Measurements from ENCODE around the gene ZNF202. TPM values are rescaled to one million over a fixed set of nuclear protein-coding genes. Genes with fewer than 3 reads are reported as not detected.
A peak's percentile ranks its signal among the peaks of the same experiment; 100 is the strongest.

ZNF202 gene
- total and polyA plus RNA-seq, 5 experiments from 2014 or later, result 5.3 to 30.4 (median 13.2) TPM

DNA sequence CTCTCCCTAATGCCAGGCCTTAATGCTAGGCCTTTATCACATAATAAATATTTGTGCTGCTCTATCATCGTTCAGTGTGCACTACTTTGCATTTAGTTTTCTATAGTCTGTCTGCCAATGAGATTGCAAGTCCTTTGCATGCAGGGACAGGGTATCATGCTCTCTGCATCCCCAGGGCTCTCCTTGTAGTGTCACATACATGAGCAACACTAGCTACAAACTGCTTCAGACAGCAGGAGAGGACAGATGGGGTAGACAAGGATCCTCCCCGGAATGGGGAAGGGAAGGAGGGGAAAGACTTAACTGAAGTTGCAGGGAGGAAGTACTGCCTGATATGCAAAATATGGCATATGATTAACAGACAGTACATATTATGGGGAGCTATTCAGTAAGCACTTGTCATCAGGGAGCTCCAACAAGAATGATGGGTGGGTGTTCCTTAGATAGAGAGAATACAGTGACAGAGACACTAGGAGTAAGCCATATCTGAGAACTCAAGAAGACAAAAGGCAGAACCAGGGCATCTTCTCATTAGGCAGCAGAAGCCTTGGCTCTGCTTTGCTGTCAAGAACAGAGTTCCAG is 42.8 kb downstream of the ZNF202 start:
- no peaks in the 10 kb centered on the region for H3K9me3 Mint-ChIP-seq
- peaks cover 0 to 2% (median 0%) of the 10 kb centered on the region in 4 donors for H3K4me1 Mint-ChIP-seq
- H3K27ac Mint-ChIP-seq, result no peak overlapping the region
- no peak for DNase-seq
- POLR2A ChIA-PET, result no interaction called here
- no peak for ATAC-seq
- no peak overlapping the region for H3K4me3 Mint-ChIP-seq
- H3K27me3 Mint-ChIP-seq, result peaks cover 3 to 51% (median 20%) of the 10 kb centered on the region in 5 donors
- no peaks in the 10 kb centered on the region for H3K36me3 Mint-ChIP-seq

DNA sequence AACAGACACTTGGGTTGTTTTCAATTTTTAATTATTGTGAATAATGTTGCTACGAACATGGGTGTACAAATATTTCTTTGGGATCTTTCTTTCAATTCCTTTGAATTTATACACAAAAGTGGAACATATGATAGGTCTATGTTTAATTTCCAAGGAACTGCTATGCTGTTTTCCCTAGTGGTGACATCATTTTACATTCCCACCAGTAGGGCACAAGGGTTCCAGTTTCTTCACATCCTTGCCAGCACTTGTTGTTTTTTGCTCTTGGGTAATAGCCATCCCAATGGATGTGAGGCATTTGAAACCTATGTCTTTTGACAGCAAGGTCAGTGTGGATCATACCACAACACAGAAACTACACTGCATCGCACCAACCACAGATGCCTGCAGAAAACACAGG is 45.3 kb downstream of the ZNF202 start:
- POLR2A ChIA-PET, result no interaction called here
- no peak overlapping the region for H3K4me3 Mint-ChIP-seq
- no peaks in the 10 kb centered on the region for H3K9me3 Mint-ChIP-seq
- peaks cover 0 to 4% (median 0%) of the 10 kb centered on the region in 3 donors for H3K36me3 Mint-ChIP-seq
- H3K27ac Mint-ChIP-seq, result no peak overlapping the region
- H3K27me3 Mint-ChIP-seq, result peaks cover 6 to 45% (median 20%) of the 10 kb centered on the region in 5 donors
- ATAC-seq, result no peak
- H3K4me1 Mint-ChIP-seq, result peaks cover 0 to 2% (median 0%) of the 10 kb centered on the region in 4 donors
- DNase-seq, result no peak

DNA sequence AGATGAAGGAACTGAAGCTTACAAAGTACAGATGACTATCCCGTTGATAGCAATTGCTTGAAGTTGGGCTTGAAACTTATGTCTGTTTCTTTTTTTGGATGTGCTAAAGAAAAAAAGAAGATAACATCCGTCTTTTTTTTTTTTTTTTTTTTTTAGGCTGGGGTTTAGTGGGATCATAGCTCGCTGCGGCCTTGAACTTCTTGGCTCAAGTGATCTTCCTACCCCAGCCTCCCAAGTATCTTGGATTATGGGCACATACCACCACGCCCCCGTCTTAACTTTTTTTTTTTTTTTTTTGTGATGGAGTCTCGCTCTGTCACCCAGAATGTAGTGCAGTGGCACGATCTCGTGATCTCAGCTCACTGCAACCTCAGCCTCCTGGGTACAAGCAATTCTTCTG is 46.2 kb downstream of the ZNF202 start:
- peaks cover 0 to 4% (median 0%) of the 10 kb centered on the region in 3 donors for H3K36me3 Mint-ChIP-seq
- ATAC-seq (no peak), DNase-seq (no peak)
- H3K27me3 Mint-ChIP-seq, result peaks cover 8 to 45% (median 15%) of the 10 kb centered on the region in 5 donors
- no peak overlapping the region for H3K4me3 Mint-ChIP-seq
- H3K4me1 Mint-ChIP-seq, result no peaks in the 10 kb centered on the region
- POLR2A ChIA-PET, result interaction anchor here (0.7 kb wide), 1 partner anchor 139 kb away, joined by 4 read pairs; no protein-coding TSS in a partner anchor
- H3K27ac Mint-ChIP-seq, result no peak overlapping the region
- H3K9me3 Mint-ChIP-seq, result no peaks in the 10 kb centered on the region

DNA sequence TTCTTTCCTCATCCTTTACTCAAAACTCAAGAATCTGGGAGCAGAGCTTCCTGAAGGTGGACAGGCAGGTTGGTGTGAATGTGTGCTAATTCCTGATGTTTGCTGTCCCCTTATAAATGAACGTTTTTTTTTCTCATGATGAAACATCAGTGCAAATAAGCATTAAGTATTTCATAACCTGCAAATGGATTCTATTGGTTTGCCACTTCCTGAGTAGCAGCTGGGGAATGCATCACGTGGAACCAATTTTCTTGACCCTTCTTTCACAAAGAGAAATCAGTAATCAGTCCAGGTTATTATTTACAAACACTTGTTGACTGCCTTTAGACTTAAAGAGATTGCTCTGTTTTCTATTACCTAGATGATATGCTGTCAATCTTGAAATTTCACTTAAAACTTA is 46.9 kb downstream of the ZNF202 start:
- DNase-seq (no peak), ATAC-seq (no peak)
- no peak overlapping the region for H3K4me3 Mint-ChIP-seq
- H3K27me3 Mint-ChIP-seq, result peaks cover 8 to 52% (median 15%) of the 10 kb centered on the region in 5 donors
- H3K9me3 Mint-ChIP-seq, result no peaks in the 10 kb centered on the region
- H3K4me1 Mint-ChIP-seq, result no peaks in the 10 kb centered on the region
- H3K36me3 Mint-ChIP-seq, result peaks cover 0 to 4% (median 0%) of the 10 kb centered on the region in 3 donors
- POLR2A ChIA-PET, result no interaction called here
- H3K27ac Mint-ChIP-seq, result no peak overlapping the region

DNA sequence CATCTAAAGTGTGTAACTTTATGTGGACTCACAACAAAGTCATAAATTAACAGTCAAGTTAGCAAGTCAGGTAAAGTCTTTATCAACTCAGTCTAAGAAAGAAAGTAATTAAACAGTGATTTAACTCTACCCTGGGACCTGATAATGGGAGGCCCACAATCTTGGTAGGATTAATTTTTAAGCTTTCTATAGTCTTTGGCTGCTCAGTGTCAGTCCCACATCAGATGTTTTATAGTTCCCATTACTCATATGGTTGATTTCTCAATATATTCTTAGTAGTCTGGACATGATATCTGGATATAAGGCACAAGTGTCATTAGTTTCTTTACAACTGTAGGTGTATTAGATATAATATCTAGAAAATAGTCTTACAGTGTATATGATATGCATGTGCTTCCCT is 48.5 kb downstream of the ZNF202 start:
- Mint-ChIP-seq H3K36me3 (peaks cover 0 to 4% (median 0%) of the 10 kb centered on the region in 3 donors), H3K4me1 (no peaks in the 10 kb centered on the region), H3K4me3 (no peak overlapping the region), H3K27me3 (peaks cover 8 to 60% (median 12%) of the 10 kb centered on the region in 5 donors), H3K27ac (no peak overlapping the region), H3K9me3 (no peaks in the 10 kb centered on the region)
- no peak for ATAC-seq
- DNase-seq, result no peak
- POLR2A ChIA-PET, result no interaction called here

DNA sequence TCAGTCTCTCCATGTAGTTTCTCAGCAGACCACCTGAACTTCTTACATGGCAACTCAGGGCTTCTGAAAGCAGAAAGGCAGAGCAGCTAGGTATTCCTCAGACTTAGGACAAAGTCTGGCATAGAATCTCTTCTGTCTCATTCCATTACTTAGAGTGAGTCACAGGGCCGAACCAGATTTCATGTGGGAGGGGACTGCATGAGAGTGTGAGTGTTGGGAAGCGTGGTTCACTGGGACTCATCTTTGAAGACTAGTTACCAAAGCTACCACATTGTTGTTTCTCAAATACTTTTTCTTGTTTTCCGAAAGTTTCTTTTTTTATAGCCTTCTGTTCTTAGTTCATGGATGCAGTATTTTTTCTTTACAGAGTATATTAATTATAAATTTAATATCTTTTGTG is 51.0 kb downstream of the ZNF202 start:
- POLR2A ChIA-PET, result no interaction called here
- H3K4me1 Mint-ChIP-seq, result no peaks in the 10 kb centered on the region
- no peak overlapping the region for H3K27ac Mint-ChIP-seq
- peaks cover 0 to 4% (median 0%) of the 10 kb centered on the region in 3 donors for H3K36me3 Mint-ChIP-seq
- H3K4me3 Mint-ChIP-seq, result no peak overlapping the region
- H3K9me3 Mint-ChIP-seq, result no peaks in the 10 kb centered on the region
- DNase-seq (no peak), ATAC-seq (no peak)
- peaks cover 4 to 49% (median 6%) of the 10 kb centered on the region in 5 donors for H3K27me3 Mint-ChIP-seq

DNA sequence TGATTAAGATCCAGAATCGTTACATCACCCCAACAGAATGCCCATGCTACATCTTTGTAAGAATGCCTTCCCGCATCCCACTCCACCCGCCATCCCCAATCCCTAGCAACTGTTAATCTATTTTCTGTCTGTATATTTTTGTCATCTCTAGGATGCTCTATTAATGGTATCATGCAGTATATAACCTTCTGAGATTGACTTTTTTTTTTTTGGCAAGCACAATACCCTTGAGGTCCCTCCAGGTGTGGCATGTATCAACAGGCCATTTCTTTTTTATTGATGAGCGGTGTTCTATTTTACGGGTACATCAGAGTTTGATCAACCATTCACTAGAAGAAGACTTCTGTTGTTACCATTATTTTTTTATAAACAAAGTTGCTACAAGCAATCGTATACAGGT is 56.9 kb downstream of the ZNF202 start:
- peaks cover 8 to 32% (median 18%) of the 10 kb centered on the region in 4 donors for H3K4me1 Mint-ChIP-seq
- H3K27me3 Mint-ChIP-seq, result peaks cover 0 to 23% (median 1%) of the 10 kb centered on the region in 5 donors
- ATAC-seq (no peak), DNase-seq (no peak)
- H3K36me3 Mint-ChIP-seq, result no peaks in the 10 kb centered on the region
- POLR2A ChIA-PET, result no interaction called here
- no peak overlapping the region for H3K27ac Mint-ChIP-seq
- no peaks in the 10 kb centered on the region for H3K9me3 Mint-ChIP-seq
- no peak overlapping the region for H3K4me3 Mint-ChIP-seq

DNA sequence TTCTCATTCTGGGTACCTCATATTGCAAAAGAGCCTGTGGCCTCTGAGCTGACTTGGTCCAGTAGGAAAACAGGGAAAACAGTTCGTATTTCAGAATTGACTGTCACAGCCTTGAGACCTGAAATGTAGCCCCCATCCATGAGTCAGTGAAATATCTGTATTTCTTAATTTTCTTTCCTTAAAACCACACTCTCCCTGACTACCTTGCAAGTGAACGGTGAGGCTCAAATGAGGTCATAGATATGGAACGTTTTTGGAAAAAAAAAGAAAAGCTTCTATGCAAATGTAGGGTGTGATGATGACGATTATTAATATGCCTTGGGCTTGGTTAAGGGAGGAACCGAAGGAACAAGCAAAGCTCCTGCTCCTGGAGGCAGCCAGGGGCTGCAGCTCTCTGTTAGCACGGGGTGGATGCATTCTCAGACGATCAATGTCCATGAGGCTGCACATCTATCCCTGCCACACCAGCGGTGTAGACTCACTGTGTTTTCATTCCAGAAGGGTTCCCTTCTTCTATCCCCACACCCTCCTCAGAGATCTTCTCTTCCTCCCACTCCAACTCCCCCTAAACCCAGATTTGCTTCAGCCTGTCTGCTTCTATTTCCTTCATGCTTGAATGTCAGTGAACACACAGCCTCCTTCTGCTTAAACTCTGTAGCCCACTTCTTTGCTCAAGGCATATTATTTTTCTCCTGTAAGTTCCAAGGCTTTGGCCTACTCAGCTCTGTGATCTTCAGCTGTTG is 57.9 kb downstream of the ZNF202 start:
- peak overlapping the region in 3 of 10 donors; percentile 13 to 53 (median 31) for H3K27ac Mint-ChIP-seq
- H3K27me3 Mint-ChIP-seq, result peaks cover 0 to 14% (median 1%) of the 10 kb centered on the region in 5 donors
- ATAC-seq (no peak), DNase-seq (no peak)
- no peak overlapping the region for H3K4me3 Mint-ChIP-seq
- H3K36me3 Mint-ChIP-seq, result no peaks in the 10 kb centered on the region
- POLR2A ChIA-PET, result no interaction called here
- peaks cover 8 to 32% (median 18%) of the 10 kb centered on the region in 4 donors for H3K4me1 Mint-ChIP-seq
- H3K9me3 Mint-ChIP-seq, result no peaks in the 10 kb centered on the region

DNA sequence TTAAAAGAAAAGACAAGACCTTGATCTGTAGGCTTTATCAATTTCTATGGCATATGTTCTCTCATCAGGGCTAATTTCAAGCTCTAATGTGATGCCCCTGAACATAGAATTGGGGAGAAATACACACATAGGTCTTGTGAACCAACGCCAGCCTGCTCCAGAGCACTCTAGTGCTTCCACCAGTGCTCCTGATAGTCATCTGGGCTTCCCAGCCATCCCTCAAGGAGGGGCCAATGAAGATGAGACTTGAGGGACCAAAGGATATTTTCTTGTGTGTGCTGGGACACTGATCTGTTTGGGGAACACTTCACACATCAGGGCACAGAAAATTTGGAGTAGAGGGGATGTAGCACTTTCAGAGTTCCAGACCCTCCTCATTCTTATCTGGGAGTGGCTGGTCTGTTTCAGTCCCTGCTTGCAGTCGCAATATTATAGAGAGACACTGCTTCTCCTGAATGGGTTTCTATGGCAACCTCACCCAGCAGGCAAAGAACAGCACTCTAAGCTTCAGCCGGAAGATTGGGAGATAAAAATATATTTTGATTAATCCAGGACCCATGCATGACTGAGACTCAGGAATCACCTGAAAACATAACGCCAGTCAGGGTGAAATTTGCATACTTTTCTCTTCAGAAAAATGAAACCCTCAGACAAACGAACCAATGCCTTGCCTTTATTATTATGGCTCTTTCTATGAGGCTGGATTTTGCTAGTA is 58.6 kb downstream of the ZNF202 start:
- Mint-ChIP-seq H3K4me3 (no peak overlapping the region), H3K27ac (peak overlapping the region in 4 of 10 donors; percentile 46 to 92 (median 68)), H3K27me3 (peaks cover 0 to 6% (median 1%) of the 10 kb centered on the region in 5 donors), H3K36me3 (peaks cover 0 to 1% (median 0%) of the 10 kb centered on the region in 3 donors), H3K4me1 (peaks cover 8 to 32% (median 18%) of the 10 kb centered on the region in 4 donors), H3K9me3 (no peaks in the 10 kb centered on the region)
- DNase-seq (no peak), ATAC-seq (no peak)
- POLR2A ChIA-PET, result no interaction called here

DNA sequence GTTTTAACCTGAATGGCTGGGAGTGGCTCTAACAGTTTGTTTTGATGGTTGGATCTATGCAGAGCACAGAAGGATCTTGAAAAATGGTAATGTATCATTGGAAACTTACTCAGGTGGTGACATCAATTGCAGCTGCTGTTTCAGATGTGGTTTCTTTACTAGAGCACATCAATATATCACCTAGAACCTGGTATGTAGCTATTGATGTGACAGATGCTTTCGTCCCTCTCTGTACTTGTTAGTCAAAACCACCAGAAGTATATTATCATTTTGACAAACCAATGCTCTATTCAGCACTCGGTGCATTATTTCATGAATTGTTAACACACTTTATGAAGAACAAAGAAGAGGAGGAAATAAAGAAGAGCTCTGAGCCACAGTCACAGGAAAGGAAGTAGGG is 60.4 kb downstream of the ZNF202 start:
- H3K4me3 Mint-ChIP-seq, result peak overlapping the region in 7 of 10 donors; percentile 6 to 68 (median 40)
- H3K9me3 Mint-ChIP-seq, result no peaks in the 10 kb centered on the region
- peak; percentile 94 to 95 for ATAC-seq
- POLR2A ChIA-PET, result no interaction called here
- H3K27me3 Mint-ChIP-seq, result peaks cover 0 to 3% (median 0%) of the 10 kb centered on the region in 5 donors
- H3K36me3 Mint-ChIP-seq, result peaks cover 0 to 2% (median 0%) of the 10 kb centered on the region in 3 donors
- peak overlapping the region; percentile 8 to 92 (median 82) for H3K27ac Mint-ChIP-seq
- H3K4me1 Mint-ChIP-seq, result peaks cover 8 to 32% (median 18%) of the 10 kb centered on the region in 4 donors
- DNase-seq, result peak in 8 of 10 donors; percentile 21 to 84 (median 54)

DNA sequence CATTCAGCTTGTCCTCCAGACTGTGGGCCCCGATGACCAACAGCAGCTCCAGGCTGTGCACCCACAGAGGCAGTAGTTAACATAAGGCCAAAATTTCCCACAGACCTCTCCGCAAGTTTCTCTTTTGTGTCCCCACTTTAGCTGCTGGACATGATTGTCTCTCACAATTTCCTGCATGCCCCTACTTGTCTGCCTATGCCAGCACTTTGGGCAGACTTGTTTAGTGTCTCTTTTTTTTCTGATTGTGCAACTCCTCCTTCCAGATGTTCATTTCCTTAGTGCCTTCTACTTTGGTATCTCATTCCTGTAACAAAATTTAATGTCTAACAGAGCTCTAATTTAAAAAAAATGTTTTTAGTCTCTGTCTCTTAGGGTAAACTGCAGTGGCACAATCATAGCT is 63.2 kb downstream of the ZNF202 start:
- no peaks in the 10 kb centered on the region for H3K9me3 Mint-ChIP-seq
- H3K4me3 Mint-ChIP-seq, result no peak overlapping the region
- POLR2A ChIA-PET, result no interaction called here
- H3K36me3 Mint-ChIP-seq, result peaks cover 0 to 2% (median 0%) of the 10 kb centered on the region in 3 donors
- DNase-seq (no peak), ATAC-seq (no peak)
- H3K4me1 Mint-ChIP-seq, result peaks cover 6 to 26% (median 18%) of the 10 kb centered on the region in 4 donors
- H3K27ac Mint-ChIP-seq, result peak overlapping the region in 1 of 10 donors; percentile 55
- peaks cover 0 to 5% (median 0%) of the 10 kb centered on the region in 5 donors for H3K27me3 Mint-ChIP-seq

DNA sequence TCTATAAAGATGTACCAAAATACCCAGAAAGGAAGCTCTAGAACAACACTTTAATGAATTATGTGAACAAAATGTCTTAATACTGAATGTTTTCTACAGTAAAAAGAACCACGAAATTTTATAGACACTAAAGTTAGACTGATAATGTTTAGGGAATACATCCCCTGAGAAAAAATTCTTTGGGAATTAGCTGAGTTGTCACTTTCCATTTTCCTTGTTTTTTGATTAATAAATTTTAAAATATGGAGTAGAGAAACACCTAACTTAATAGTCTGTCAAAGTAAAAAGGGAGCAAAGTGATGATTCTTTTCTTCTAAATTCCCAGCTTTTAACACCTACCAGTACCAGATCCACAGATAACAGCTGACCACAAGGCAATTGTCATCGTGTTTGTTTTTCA is 64.0 kb downstream of the ZNF202 start:
- Mint-ChIP-seq H3K36me3 (peaks cover 0 to 2% (median 0%) of the 10 kb centered on the region in 3 donors), H3K27ac (no peak overlapping the region), H3K4me3 (no peak overlapping the region), H3K9me3 (no peaks in the 10 kb centered on the region), H3K4me1 (peaks cover 6 to 23% (median 18%) of the 10 kb centered on the region in 4 donors), H3K27me3 (peaks cover 0 to 5% (median 0%) of the 10 kb centered on the region in 5 donors)
- ATAC-seq, result no peak
- POLR2A ChIA-PET, result no interaction called here
- no peak for DNase-seq

DNA sequence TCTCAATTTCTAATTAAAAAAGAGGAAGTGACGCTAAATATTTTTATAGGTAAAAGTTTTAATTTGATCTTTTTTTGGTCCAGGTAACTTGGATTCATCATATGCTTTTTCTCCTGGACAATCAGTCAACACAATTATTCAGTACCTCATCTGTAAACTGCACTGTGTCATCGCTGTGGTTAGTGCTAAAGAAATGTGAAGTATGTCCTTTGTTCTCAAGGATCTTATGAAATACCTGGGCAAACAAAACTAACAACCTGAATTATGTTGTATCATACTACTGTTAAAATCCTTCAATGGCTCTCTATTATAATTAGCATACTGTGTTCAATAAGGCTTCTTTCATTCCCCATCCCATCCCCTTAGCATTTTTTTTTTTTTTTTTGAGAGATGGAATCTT is 67.2 kb downstream of the ZNF202 start:
- H3K27ac Mint-ChIP-seq, result no peak overlapping the region

More for the DNA sequence above, 67.2 kb downstream of the ZNF202 start:
- no peak for ATAC-seq
- DNase-seq, result no peak
- H3K27me3 Mint-ChIP-seq, result peaks cover 0 to 5% (median 2%) of the 10 kb centered on the region in 5 donors
- H3K4me3 Mint-ChIP-seq, result no peak overlapping the region
- H3K36me3 Mint-ChIP-seq, result peaks cover 0 to 2% (median 0%) of the 10 kb centered on the region in 3 donors
- H3K9me3 Mint-ChIP-seq, result no peaks in the 10 kb centered on the region
- no peaks in the 10 kb centered on the region for H3K4me1 Mint-ChIP-seq
- POLR2A ChIA-PET, result no interaction called here

Measured in naive thymus-derived CD8-positive, alpha-beta T cell (primary cell).